ENCODE measurements around the gene VTCN1.
"Not testable (repeated sequence)": the region's sequence is repeated elsewhere in the genome, so short reads cannot be mapped to it uniquely, and the experiment has no call there.

The VTCN1 gene

DNA sequence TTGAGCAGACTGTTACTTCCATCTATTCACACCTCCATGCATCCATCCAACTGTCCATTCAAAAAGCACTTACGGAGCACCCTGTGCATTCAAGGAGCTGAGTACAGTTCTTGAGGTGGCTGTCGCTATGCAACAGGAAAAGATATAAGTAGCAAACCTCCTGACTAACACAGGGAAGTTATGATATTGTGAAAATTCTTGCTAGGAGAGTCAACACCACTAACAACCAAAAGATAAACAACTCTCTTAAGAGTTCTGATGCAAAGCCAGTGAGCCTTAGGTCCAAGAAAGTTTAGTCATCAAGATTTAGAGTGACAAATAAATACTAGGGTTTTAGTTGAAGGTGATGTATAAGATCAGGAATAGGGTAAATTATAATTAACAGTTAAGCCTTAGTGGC is 44.7 kb downstream of the VTCN1 start:
- no peak for DNase-seq (ENCODE audit: low spot score)

DNA sequence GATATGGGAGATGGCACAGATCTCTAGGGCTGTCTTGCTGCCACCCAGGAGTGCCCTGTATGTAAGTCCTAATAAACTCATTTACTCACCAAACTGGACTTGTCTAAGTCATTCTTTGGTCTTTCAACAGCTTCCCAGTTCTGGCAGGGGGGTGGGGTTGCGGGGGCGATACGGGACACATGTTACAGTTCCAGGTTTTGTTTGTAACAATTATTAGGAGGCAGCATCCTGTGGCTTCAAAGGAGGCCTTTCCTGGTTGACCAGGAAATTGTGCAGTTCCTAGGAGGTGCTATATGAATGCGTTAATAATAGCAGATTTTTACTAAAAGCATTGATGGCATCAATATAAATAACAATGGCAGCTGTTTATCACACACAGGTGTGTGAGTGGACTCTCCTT is 46.5 kb downstream of the VTCN1 start:
- no peak for DNase-seq (ENCODE audit: low spot score)

DNA sequence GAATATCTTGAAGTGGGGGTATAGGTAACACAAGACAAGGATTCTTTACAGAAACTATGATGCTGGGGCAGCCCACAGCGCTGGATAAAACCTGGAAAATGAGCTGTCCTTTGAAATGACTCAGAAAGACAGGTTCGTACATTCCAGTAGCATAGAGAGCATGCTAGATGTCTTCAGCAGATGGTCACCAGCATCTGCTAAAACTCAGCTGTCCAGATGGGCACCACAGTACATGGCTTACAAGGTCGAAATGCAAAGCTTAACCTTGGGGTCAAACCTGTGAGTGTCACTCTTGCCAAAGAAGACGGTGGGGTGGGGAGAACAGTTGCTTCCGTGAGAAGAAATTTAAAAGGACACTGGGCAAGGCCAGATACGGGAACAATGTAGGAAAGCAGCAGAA is 47.9 kb downstream of the VTCN1 start:
- DNase-seq (ENCODE audit: low spot score) = no peak

DNA sequence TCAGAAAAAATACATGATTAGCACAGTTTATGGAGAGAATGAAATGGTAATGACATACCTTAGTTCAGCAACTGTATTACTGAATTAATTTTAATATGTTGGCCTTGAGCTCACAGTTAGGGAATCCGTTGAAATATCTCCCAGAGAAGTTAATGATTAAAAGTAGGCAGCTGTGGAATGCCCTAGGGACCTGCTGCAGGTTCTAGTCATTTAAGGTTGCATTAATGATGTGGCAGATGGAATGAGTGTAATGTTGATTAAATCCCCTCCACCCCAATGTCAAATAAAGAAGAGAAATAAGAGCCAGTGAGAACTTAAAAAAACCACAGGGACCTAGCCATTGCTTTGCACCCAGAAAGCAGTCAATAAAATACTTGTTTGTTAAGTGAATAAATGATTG is 48.8 kb downstream of the VTCN1 start:
- DNase-seq (ENCODE audit: low spot score) = no peak

DNA sequence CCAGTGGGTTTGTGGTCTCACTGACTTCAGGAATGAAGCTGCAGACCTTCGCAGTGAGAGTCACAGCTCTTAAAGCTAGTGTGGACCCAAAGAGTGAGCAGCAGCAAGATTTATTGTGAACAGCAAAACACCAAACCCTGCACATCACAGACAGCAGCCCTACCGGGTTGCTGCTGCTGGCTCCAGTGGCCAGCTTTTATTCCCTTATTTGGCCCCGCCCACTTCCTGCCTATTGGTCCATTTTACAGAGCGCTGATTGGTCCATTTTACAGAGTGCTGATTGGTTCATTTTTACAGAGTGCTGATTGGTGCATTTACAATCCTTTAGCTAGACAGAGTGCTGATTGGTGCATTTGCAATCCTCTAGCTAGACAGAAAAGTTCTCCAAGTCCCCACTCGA is 59.4 kb downstream of the VTCN1 start:
- DNase-seq (ENCODE audit: low spot score) = not testable (repeated sequence)

DNA sequence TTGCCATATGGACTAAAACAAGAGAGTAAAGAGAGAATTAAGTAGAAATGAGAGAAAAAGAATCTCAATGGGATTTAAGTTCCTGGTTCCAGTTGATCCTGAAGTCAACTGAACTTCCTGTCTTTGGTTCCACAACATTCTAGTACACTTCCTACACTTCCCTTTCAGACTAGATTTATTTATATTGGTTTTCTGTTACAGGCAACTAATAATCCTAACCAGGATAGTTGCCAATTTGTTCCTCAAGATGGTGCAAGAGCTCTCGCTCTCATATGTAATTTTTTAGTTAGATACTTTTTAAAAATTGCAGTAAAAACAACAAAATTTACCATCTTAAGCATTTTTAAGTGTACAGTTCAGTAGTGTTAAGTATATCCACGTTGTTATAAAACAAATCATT is 60.4 kb downstream of the VTCN1 start:
- no peak for DNase-seq (ENCODE audit: low spot score)

DNA sequence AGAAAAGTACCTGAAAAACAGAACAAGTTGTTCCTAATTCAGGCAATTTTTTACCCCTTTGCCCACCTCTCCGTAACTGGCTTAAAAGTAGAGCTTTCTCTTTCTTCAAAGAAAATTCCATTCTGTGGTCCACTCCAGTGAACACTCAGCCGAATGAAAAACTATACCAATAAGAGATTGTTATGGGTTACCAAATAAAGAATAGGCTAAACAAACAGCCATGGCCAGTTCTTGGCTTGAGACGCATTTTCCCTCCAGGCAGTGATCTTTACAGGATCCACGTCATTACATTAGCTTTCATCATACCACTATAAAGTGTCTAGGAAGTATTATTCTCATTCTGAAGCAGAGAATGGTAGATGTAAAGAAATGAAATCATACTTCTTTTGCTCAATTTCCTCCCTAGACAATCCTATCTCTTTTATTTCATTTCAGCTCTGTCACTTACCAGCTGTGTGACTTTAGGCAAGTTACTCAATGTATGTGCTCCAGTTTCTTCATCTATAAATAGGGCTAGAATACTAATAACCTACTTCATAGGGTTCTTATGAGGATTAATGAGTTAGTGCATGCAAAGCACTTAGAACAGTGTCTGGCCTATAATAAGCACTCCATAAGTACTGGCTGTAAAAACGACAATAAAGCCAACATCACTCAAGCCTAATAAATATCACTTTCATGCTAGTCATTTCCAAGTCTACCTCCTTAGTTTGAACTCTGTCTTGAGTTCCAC is 62.7 kb downstream of the VTCN1 start:
- no peak for DNase-seq (ENCODE audit: low spot score)

DNA sequence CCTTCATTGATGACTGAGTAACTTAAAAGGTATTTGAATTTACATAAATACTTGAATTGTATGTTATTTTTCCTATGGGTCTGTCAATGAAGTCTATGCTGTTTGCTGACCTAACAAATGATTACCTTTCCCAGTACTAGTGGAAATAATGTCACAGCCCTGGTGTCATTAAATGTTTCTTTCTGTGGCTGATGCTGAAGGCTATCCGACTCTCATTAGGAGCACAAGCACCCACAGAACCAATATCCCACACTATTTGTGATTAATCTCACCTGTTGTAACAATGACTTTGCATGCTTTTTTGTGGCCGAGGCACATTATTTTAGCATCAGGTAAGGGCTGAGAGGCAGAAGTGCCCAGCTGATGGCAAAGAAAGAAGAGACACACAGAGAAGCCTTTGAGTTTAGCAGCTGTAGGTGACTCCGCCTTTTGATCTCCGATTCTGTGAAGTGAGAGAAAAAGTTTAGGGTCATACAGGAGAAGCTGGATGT is 63.3 kb downstream of the VTCN1 start:
- DNase-seq (ENCODE audit: low spot score) = no peak

DNA sequence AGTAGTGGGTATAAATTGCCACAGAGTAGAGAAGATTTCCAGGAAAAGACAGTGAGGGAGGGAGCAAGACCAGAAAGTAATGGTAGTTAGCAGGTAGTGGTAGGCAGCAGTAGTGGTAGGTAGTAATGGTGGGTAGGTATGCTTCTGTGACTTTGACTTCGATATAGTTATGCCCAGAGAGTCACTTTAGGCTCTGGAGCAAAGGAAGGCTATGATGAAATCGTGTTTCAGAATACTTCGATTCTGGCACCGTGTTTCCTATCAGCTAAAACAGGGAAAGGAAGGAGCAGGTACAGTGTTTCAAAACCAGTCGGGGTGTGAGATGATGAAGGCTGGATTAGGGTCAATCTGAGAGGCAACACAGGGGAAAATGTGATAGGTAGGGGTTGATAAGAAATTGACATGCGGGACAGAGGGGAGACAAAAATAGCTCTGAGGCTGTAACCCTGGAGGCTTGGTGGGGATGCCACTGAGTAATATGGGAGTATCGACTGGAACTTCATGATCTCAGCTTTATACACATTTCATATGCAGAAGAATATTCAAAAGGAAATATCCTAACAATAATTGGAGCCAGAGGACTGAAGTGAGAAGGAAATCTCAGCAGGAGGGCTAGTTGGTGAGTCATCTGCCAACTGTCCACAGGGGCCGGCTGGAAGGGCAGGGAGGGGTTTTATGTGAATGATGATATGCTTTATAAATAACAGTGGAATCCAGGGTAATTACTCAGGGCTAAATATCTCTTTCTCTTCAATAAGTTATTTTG is 64.0 kb downstream of the VTCN1 start:
- DNase-seq (ENCODE audit: low spot score) = no peak

DNA sequence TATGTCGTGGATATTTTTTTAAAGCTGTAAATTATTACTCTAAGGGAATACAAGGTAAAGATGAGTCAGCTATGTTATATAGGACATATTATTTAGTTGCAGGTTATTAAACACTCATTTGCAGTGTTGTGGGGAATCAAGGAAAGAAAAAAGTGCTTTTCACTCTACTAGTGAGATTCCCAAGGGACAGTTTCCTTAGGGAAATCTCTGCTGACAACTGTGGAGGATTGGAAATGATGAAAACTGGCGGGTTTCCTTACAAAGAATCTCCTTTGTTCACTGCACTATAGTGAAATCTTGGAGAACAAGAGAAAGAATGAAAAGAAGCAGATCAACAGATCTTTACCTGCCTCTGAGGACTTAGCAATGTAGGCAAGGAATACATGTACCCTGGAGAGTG is 64.7 kb downstream of the VTCN1 start:
- no peak for DNase-seq (ENCODE audit: low spot score)

DNA sequence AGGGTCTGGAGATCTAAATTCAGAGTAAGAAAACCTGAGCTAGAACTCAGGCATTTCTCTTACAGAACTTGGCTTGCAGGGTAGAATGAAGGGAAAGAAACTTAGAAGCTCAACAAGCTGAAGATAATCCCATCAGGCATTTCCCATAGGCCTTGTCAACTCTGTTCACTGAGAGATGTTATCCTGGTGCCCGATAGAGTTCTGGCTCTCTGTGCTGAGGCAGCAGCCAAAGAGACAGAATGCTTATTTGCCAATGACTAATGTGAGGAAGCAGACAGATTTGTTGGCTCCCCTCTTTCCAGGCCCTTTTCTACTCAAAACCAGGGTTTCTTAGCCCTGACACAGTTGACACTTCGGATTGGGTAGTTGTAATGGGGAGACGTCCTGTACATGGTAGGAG is 66.9 kb downstream of the VTCN1 start:
- peak; percentile 39 for DNase-seq (ENCODE audit: low spot score)

DNA sequence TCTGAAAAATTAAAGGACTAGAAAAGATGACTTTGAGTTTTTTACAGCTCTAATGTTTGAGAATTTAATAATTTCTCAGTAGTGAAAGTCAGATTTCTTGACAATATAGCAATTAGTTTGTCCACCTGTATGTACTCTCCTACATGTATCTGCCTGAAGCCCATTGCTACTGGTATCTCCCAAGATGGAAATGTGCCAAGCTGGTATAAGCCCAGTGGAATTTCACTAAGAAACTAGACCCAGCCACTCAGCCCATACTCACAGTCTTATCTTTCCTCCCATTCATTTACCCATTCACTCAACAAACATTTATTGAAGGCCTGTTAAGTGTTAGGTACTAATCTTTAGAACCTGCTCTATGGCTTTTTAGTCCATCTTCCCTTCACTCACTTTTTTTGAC is 67.6 kb downstream of the VTCN1 start:
- DNase-seq (ENCODE audit: low spot score) = no peak

DNA sequence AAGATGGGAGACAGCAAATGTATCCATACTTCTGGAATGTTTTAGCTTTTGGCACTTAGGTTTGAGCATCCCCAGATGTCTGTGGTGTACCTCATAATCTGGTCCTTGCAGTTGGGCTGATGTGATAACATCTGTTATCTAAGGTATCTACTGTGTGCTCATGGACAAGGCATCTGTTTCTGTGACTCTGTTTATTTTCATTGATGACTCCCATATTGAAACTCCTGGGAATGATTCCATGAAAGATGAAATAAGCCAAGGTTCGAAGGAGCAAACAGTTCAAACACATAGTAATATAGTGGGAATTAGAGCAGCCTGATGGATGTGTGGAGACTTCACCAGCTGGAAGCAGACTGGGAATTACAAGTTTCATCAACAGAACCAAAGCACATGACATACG is 68.5 kb downstream of the VTCN1 start:
- DNase-seq (ENCODE audit: low spot score) = peak; percentile 88

DNA sequence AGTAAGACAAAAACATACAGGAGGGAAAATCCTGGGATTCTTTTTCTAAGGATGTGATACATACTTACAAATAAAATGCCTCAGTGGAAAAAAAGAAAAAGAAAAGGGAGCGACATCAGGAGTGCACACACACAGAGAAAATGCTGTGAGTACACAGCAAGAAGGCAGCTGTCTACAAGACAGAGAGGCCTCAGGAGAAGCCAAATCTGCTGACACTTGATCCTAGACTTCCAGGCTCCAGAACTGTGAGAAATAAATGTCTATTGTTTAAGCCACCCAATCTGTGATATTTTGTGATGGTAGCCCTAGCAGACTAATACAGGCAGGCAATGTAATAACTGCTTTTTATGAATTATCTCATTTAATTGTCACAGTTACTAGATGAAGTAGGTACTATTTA is 72.2 kb downstream of the VTCN1 start:
- DNase-seq (ENCODE audit: low spot score) = no peak

DNA sequence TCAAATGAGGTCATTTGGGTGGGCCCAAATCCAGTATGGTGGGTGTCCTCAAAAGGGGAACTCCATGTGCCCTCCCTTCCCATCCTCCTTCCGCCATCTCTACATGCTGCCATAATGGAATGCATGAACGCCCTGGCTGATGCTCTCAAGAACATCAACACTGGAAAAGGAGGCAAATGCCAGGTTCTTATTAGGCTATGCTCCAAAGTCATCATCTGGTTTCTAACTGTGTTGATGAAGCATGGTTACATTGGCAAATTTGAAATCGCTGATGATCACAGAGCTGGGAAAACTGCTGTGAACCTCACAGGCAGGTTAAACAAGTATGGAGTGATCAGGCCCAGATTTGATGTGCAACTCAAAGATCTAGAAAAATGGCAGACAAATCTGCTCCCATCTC is 72.6 kb downstream of the VTCN1 start:
- no peak for DNase-seq (ENCODE audit: low spot score)

DNA sequence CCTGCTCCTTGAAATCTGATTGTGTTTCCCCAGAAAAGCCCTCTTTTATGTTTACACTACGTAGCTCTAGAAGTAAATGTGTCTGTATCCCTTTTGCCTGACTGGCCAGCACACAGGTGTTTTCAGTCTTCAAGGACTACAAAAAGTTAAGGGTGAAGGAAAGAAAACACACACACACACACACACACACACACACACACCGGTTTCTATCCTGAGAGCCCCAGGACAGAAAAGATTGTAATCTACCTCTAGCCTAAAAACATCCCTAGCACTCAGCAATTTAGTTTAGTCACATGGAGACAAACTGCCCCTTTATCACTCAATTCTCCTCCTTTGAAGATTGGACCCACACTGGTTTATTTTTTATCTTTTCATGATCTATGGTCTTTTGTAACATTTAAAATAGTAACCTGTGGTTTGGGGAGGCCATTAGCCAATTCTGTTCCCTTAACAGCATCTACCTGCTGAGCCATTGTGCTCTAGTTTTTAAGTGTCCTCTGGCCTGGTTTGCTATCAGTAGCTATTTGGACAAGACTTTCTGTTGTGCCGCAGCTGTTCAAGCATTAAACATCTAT is 73.4 kb downstream of the VTCN1 start:
- no peak for DNase-seq (ENCODE audit: low spot score)

DNA sequence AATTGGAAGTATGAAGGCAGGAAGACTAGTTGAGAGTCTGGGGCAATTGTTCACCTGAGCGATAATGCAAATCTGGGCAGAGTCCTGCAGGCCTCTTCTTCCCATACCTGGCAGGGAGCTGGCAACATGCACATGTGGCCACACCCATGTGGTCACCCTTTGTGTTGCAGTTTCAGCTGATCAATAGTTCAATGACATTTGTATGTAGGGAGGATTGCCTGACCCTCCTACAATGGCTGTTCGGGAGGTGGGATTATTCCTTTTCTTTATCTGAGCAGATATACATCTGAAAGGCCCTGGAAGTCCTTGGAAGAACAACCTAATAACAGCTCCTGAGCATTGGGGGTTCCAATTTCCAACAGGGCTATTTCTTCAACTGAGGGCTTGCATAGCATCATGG is 74.0 kb downstream of the VTCN1 start:
- no peak for DNase-seq (ENCODE audit: low spot score)

DNA sequence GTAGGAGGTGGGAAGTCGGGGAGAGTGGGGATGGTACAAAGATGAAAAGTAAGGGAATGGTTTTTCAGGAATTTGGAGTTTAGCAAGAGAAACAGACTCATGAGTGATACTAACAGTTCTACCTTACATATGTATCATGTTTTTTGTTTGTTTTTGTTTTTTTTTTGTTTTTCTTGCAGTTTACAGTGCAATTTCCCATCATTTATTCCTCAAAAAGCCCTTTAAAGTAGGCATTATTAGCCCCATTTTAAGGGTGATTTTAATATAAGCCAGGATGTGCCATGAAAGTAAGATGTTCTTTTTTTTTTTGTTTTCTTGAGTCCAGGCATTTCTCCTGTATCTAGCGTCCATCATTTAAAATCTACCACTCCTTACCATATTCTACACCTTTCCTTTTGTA is 75.4 kb downstream of the VTCN1 start:
- DNase-seq (ENCODE audit: low spot score) = no peak

DNA sequence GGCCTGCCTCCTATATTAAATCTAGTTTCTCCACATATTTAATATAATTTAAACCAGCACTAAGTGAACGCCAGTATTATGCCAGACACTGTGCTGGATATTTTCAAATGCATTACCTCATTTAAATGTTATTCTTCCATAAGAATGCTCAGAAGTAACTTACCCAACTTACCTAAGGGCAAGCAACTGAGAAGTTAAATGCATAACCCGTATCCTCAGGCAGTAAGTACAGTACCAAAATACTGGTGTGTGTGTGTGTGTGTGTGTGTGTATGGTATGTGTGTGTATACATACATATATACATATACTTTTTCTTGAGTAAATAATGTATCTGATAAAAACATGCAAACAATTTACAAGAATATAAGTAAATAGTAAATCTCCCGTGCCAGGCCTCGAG is 80.2 kb downstream of the VTCN1 start:
- DNase-seq (ENCODE audit: low spot score) = no peak

DNA sequence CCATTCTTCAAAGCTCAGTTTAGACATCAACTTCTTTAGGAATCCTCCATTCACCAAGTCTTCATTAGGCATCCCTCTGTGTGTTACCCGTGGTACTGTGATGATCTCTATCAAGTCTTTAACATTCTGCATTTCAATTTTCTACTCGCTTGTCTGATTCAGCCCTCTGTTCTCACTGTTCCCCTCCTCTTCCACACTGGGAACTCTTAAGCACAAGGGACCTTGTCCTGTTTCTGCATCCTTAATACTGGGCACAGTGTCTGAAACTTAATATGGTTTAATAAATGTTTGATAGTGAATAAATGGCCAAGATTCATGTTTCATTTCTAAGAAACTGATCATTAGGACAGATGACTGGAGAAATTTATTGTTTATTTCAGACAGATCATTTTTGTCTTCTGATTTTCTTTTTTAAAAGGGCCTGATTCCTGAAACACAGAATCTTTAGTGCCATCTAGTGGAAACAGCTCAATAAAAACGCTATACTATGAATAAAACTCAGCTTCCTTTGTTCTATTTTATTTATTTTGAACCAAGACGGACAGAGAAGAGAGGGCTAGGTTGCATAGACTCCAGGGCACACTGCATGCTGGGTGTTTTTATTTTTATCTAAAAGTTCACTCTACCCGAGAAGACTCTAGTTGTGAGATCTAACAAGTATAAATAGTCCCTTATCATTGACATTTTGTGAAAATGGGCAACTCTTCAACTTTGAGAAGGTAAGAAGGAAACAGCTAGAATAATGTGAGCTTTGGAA is 82.2 kb downstream of the VTCN1 start:
- DNase-seq (ENCODE audit: low spot score) = peak; percentile 26

DNA sequence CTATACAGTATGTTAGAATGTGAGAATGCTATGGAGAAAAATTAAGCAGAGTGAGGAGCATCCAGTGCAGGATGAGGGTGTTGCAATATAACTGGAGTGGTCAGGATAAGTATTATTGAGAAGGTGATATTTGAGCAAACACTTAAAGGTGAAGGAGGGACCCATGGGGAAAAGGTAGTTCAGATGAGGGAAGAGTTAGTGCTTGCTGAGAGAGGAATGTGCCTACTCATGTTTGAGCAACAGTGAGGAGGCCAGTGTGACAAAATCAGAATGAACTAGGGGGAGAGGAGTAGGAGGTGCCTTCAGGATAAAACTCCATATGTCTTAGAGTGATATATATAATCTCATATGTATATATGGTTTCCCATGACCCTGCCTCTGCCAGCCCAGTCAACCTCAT is 82.9 kb downstream of the VTCN1 start:
- no peak for DNase-seq (ENCODE audit: low spot score)

DNA sequence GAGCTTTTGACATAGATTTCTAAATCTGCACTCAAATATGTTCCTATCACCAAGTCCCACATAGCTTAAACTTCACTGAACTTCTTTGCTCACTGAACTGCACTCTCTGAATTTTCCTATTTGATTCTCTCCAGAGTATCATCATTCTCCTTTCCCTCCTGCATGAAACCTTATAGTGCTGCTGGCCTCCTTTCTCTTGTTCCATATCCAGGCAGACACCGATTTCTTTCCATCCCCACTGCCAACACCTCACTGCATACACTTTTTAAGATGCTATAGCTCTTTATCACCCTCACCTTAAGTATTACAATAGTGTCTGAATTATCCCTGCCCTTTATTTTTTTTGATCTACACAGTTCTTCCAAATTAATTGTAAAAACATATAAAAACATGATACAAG is 86.1 kb downstream of the VTCN1 start:
- no peak for DNase-seq (ENCODE audit: low spot score)

Data from SK-N-DZ (cell line).